NB4 (cell line): Measurements from ENCODE around the gene HES6.

Source experiments
- MYC ChIP-seq: IDR thresholded peaks from 2 replicates; pipeline ENCODE4 v1.6.1; 2011; ENCODE audit warnings: low read depth, low read length
- TF ChIP-seq, protein P1 (sequence below): IDR thresholded peaks from one replicate; pipeline ENCODE4 v1.5.1; 2012; ENCODE audit warnings: low read depth, low read length
- TF ChIP-seq, protein P2 (sequence below): IDR thresholded peaks from 2 replicates; pipeline ENCODE4 v1.6.1; 2011; ENCODE audit warnings: low read depth, low read length

DNA sequence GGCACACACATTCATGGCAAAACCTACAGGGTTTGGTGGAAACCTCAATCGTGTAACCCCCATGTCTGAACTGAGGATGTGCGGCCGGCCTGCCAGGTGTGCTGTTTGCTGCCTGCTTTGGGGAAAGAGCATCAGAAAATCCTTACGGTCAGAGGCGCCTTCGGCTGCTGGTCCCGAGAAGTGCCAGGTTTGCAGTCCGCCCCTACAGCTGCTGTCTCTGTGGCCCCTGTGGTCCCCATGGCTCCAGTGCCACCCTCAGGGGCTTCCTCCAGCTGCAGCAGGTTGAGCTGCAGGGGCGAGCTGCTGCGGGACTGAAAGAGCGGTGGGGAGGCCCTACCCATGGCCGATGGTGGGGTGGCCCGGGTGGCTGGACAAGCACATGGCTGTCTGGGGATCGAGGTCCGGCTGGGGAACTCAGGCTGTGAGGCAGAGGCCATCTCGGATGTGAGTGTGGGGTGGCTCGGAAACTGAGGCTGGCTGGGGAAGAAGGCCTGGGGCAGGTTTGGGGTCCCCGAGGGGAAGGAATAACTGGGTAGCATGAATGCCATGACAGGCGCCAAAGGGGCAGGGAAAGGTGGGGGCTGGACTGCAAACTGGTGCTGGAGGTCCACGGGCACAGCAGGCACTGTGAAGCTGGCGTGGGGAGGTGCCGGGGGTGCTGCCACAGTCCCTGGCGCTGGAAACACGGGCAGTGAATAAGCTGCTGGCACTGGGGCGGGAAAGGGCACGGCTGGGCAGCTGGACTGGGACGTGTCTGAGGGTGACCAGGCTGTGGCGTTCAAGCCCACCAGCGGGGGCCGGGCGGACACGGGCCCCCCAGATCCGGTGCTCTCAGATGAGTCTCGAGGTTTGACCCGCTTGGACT lies 13.2 kb upstream of the HES6 start:
- TF ChIP-seq, protein P1, sequence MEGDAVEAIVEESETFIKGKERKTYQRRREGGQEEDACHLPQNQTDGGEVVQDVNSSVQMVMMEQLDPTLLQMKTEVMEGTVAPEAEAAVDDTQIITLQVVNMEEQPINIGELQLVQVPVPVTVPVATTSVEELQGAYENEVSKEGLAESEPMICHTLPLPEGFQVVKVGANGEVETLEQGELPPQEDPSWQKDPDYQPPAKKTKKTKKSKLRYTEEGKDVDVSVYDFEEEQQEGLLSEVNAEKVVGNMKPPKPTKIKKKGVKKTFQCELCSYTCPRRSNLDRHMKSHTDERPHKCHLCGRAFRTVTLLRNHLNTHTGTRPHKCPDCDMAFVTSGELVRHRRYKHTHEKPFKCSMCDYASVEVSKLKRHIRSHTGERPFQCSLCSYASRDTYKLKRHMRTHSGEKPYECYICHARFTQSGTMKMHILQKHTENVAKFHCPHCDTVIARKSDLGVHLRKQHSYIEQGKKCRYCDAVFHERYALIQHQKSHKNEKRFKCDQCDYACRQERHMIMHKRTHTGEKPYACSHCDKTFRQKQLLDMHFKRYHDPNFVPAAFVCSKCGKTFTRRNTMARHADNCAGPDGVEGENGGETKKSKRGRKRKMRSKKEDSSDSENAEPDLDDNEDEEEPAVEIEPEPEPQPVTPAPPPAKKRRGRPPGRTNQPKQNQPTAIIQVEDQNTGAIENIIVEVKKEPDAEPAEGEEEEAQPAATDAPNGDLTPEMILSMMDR = no peak
- TF ChIP-seq MYC = no peak
- TF ChIP-seq, protein P2, sequence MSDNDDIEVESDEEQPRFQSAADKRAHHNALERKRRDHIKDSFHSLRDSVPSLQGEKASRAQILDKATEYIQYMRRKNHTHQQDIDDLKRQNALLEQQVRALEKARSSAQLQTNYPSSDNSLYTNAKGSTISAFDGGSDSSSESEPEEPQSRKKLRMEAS = no peak
